Fibroblast of lung (primary cell): Measurements from ENCODE around the gene FSTL4. TPM values are rescaled to one million over a fixed set of nuclear protein-coding genes. Genes with fewer than 3 reads are reported as not detected.

Experiments used
- DNase-seq, 2 donors: peaks; one replicate each; pipeline versions ENCODE4 v3.0.0 to v3.0.0-alpha.2; 2010; ENCODE audit warnings: low read depth in 2 of 2
- H2AFZ ChIP-seq: 2 replicates; pipeline ENCODE4 v1.5.1; 2012; ENCODE audit warnings: low read length, control low read depth, inconsistent platforms
- H3K27ac ChIP-seq: 2 replicates; pipeline ENCODE4 v1.5.1; 2011; ENCODE audit warnings: low read length, control low read depth; ENCODE audit not compliant: insufficient read depth
- H3K27me3 ChIP-seq: 2 replicates; pipeline ENCODE4 v1.5.1; 2011; ENCODE audit warnings: mild to moderate bottlenecking, low read length; ENCODE audit not compliant: control insufficient read depth, insufficient read depth
- H3K36me3 ChIP-seq: 2 replicates; pipeline ENCODE4 v1.5.1; 2011; ENCODE audit warnings: low read length; ENCODE audit not compliant: control insufficient read depth, insufficient read depth
- H3K4me1 ChIP-seq: 2 replicates; pipeline ENCODE4 v1.5.1; 2011; ENCODE audit warnings: low read length; ENCODE audit not compliant: control insufficient read depth, insufficient read depth; ENCODE audit errors: extremely low read depth
- H3K4me2 ChIP-seq: 2 replicates; pipeline ENCODE4 v1.5.1; 2011; ENCODE audit warnings: low read length, control low read depth; ENCODE audit not compliant: insufficient read depth; ENCODE audit errors: extremely low read depth
- H3K4me3 ChIP-seq, 4 experiments: fragments of 200-600 bp in 1 of 4; sonication (generic) in 1 of 4; replicated peaks in 1 of 4; 2 replicates each; pipeline ENCODE4 v1.5.1; 2011 to 2016; ENCODE audit warnings: low read length in 4 of 4, low read depth in 3 of 4, mild to moderate bottlenecking in 3 of 4, control low read depth in 2 of 4, inconsistent platforms in 1 of 4, mixed read lengths in 1 of 4; ENCODE audit not compliant: insufficient read depth in 1 of 4; ENCODE audit errors: control extremely low read depth in 1 of 4
- H3K79me2 ChIP-seq: 2 replicates; pipeline ENCODE4 v1.5.1; 2012; ENCODE audit warnings: mild to moderate bottlenecking, low read length, inconsistent platforms; ENCODE audit not compliant: control insufficient read depth, insufficient read depth
- H3K9ac ChIP-seq: 2 replicates; pipeline ENCODE4 v1.5.1; 2011; ENCODE audit warnings: mild to moderate bottlenecking, low read length, control low read depth; ENCODE audit not compliant: insufficient read depth
- H3K9me3 ChIP-seq: 2 replicates; pipeline ENCODE4 v1.5.1; 2012; ENCODE audit warnings: low read depth, low read length; ENCODE audit not compliant: control insufficient read depth, insufficient read depth
- H4K20me1 ChIP-seq: 2 replicates; pipeline ENCODE4 v1.5.1; 2011; ENCODE audit warnings: low read length; ENCODE audit not compliant: control insufficient read depth, insufficient read depth; ENCODE audit errors: extremely low read depth
- CTCF ChIP-seq, 2 donors: IDR thresholded peaks in 1 of 2; conservative IDR thresholded peaks in 1 of 2; 1 replicate in 1 of 2; 2 replicates in 1 of 2; pipeline ENCODE4 v1.5.1; 2011 to 2012; ENCODE audit warnings: low read length in 2 of 2, control low read depth in 1 of 2, inconsistent platforms in 1 of 2, low read depth in 1 of 2, mild to moderate bottlenecking in 1 of 2
- EZH2 ChIP-seq: IDR thresholded peaks from 2 replicates; pipeline ENCODE4 v1.5.1; 2012; ENCODE audit warnings: low read length, control low read depth, mild to moderate bottlenecking; ENCODE audit errors: missing control alignments
- polyA plus RNA-seq, 2 donors: library from polyadenylated mRNA; depleted of rRNA in 1 of 2; stranded (reverse) in 1 of 2; unstranded in 1 of 2; fragments of >200 nt; gene quantifications; 2 replicates each; pipeline ENCODE4 v1.2.1, GENCODE V29; 2011 to 2012; ENCODE audit warnings: missing spikeins in 1 of 2
- total RNA-seq: library from RNA; depleted of rRNA; stranded (reverse); fragments of >200 nt; gene quantifications from 2 replicates; pipeline ENCODE4 v1.2.1, GENCODE V29; 2014

The FSTL4 gene
- total and polyA plus RNA-seq, 2 donors (not counting 1 experiment from before 2014, with no cell fraction given): 0.17 to 0.33 TPM

GRCh38 chr5:133610489-133611356 lies 1.6 kb downstream of the FSTL4 start:
- no peak overlapping the region for H3K27ac ChIP-seq
- H3K27me3 ChIP-seq: peaks cover 27% of the 10 kb centered on the region
- H2AFZ ChIP-seq: no peak overlapping the region
- TF ChIP-seq CTCF (conservative IDR thresholded peaks at IDR 0.05 in 1 of 2, IDR thresholded peaks at IDR 0.05 in 1 of 2; ENCODE audit: low read depth in 1 of 2, low read length in 2 of 2) (peak; percentile 8 to 25), EZH2 (no peak)
- peak; percentile 4 to 47 for DNase-seq
- H4K20me1 ChIP-seq: no peaks in the 10 kb centered on the region
- H3K79me2 ChIP-seq: no peaks in the 10 kb centered on the region
- no peaks in the 10 kb centered on the region for H3K4me1 ChIP-seq
- no peak overlapping the region for H3K4me2 ChIP-seq
- no peaks in the 10 kb centered on the region for H3K36me3 ChIP-seq
- no peak overlapping the region for H3K4me3 ChIP-seq
- no peaks in the 10 kb centered on the region for H3K9me3 ChIP-seq
- H3K9ac ChIP-seq: no peak overlapping the region

GRCh38 chr5:133607451-133607850 lies 4.9 kb downstream of the FSTL4 start:
- H3K9ac ChIP-seq: no peak overlapping the region

GRCh38 chr5:133606835-133607234 lies 5.5 kb downstream of the FSTL4 start:
- DNase-seq: no peak
- no peaks in the 10 kb centered on the region for H3K79me2 ChIP-seq
- no peaks in the 10 kb centered on the region for H3K36me3 ChIP-seq
- peaks cover 14% of the 10 kb centered on the region for H3K27me3 ChIP-seq
- no peak overlapping the region for H3K9ac ChIP-seq
- TF ChIP-seq EZH2 (no peak), CTCF (conservative IDR thresholded peaks at IDR 0.05 in 1 of 2, IDR thresholded peaks at IDR 0.05 in 1 of 2; ENCODE audit: low read depth in 1 of 2, low read length in 2 of 2) (no peak)
- H3K27ac ChIP-seq: no peak overlapping the region
- H3K4me3 ChIP-seq: no peak overlapping the region
- no peaks in the 10 kb centered on the region for H3K4me1 ChIP-seq
- H3K4me2 ChIP-seq: no peak overlapping the region
- no peaks in the 10 kb centered on the region for H3K9me3 ChIP-seq
- H4K20me1 ChIP-seq: no peaks in the 10 kb centered on the region
- H2AFZ ChIP-seq: no peak overlapping the region

More at GRCh38 chr5:133607451-133607850, 4.9 kb downstream of the FSTL4 start:
- Histone ChIP-seq H4K20me1 (no peaks in the 10 kb centered on the region), H3K36me3 (no peaks in the 10 kb centered on the region), H3K9me3 (no peaks in the 10 kb centered on the region), H3K27me3 (peaks cover 16% of the 10 kb centered on the region), H3K4me2 (no peak overlapping the region), H3K4me3 (no peak overlapping the region), H2AFZ (no peak overlapping the region), H3K27ac (no peak overlapping the region), H3K79me2 (no peaks in the 10 kb centered on the region), H3K4me1 (no peaks in the 10 kb centered on the region)
- no peak for DNase-seq
- no peak for TF ChIP-seq CTCF (conservative IDR thresholded peaks at IDR 0.05 in 1 of 2, IDR thresholded peaks at IDR 0.05 in 1 of 2; ENCODE audit: low read depth in 1 of 2, low read length in 2 of 2)
- TF ChIP-seq EZH2: no peak
